GM12878 (cell line): ENCODE results near the gene STX8. TPM values are rescaled to one million over a fixed set of nuclear protein-coding genes. Genes with fewer than 3 reads are reported as not detected.

ENCODE experiments used
- ATAC-seq: fragments of 200-7000 bp; cut with Tn5 transposase; 3 replicates; pipeline ENCODE4 v1.9.1; 2020; ENCODE audit warnings: mild to moderate bottlenecking, moderate library complexity
- BruUV-seq: library from RNA; stranded (reverse); fragments of 400-500 nt; replicated peaks from 2 replicates; lab custom pipeline; 2021; lab: Mats Ljungman, UMichigan
- CTCF ChIA-PET: fragments of 300-600 bp; sonication (Branson Sonifier 250); formaldehyde crosslinking; extraction: SDS; loops from one replicate; lab custom pipeline; 2021; ENCODE audit warnings: inconsistent platforms; lab: Yijun Ruan, JAX
- POLR2A ChIA-PET: fragments of 350-600 bp; formaldehyde crosslinking; extraction: SDS; loops from one replicate; lab custom pipeline; 2021; ENCODE audit warnings: inconsistent platforms; lab: Charles Lee
- RAD21 ChIA-PET: fragments of 300-600 bp; sonication (Branson Sonifier 250); formaldehyde crosslinking; loops from one replicate; lab custom pipeline; 2023; ENCODE audit warnings: antibody characterized with exemption; ENCODE audit not compliant: unreplicated experiment; lab: Charles Lee
- SMC1A ChIA-PET: fragments of 300-600 bp; sonication (Branson Sonifier 250); formaldehyde crosslinking; loops from one replicate; lab custom pipeline; 2023; ENCODE audit not compliant: unreplicated experiment, uncharacterized antibody; lab: Charles Lee
- DNase-seq: peaks from one replicate; pipeline ENCODE4 v3.0.0-alpha.2; 2011; ENCODE audit warnings: low read depth, low spot score
- FAIRE-seq: peaks from 3 replicates; lab custom pipeline; 2011; peaks lifted over from hg19 to GRCh38; lab: Jason Lieb, UNC
- H2AFZ ChIP-seq: 2 replicates; pipeline ENCODE4 v1.6.0; 2011; ENCODE audit warnings: low read depth, low read length, control low read depth; ENCODE audit not compliant: control insufficient read depth
- H3K27ac ChIP-seq: 2 replicates; pipeline ENCODE4 v1.5.1; 2011; ENCODE audit warnings: control low read depth; ENCODE audit not compliant: control insufficient read depth, insufficient read depth
- H3K27me3 ChIP-seq, 2 experiments: replicated peaks in 1 of 2; 2 replicates each; pipeline versions ENCODE4 v1.6.0 to v1.6.1; 2011; ENCODE audit warnings: low read length in 1 of 2; ENCODE audit not compliant: control insufficient read depth in 2 of 2, insufficient read depth in 2 of 2
- H3K36me3 ChIP-seq, 2 experiments: 2 replicates each; pipeline ENCODE4 v1.5.1; 2011; ENCODE audit warnings: low read length in 1 of 2; ENCODE audit not compliant: control insufficient read depth in 2 of 2, insufficient read depth in 2 of 2
- H3K4me1 ChIP-seq: 2 replicates; pipeline ENCODE4 v1.6.1; 2011; ENCODE audit warnings: mild to moderate bottlenecking, low read length, moderate library complexity, mixed read lengths; ENCODE audit not compliant: control insufficient read depth, insufficient read depth
- H3K4me2 ChIP-seq: 2 replicates; pipeline ENCODE4 v1.6.0; 2011; ENCODE audit warnings: control low read depth; ENCODE audit not compliant: control insufficient read depth, insufficient read depth
- H3K4me3 ChIP-seq: fragments of 200-600 bp; sonication (generic); 2 replicates; pipeline ENCODE4 v1.5.1; 2016
- H3K79me2 ChIP-seq: 2 replicates; pipeline ENCODE4 v1.6.0; 2011; ENCODE audit warnings: low read length; ENCODE audit not compliant: control insufficient read depth, insufficient read depth
- H3K9ac ChIP-seq: 2 replicates; pipeline ENCODE4 v1.8.0; 2011; ENCODE audit warnings: low read length, control low read depth, mixed read lengths; ENCODE audit not compliant: control insufficient read depth, insufficient read depth
- H3K9me3 ChIP-seq: replicated peaks from 3 replicates; pipeline ENCODE4 v1.5.1; 2011; ENCODE audit warnings: mild to moderate bottlenecking, low read length; ENCODE audit not compliant: control insufficient read depth, insufficient read depth
- H4K20me1 ChIP-seq: 2 replicates; pipeline ENCODE4 v1.6.0; 2011; ENCODE audit not compliant: control insufficient read depth, insufficient read depth
- BHLHE40 ChIP-seq, 2 experiments: fragments of 450-650 bp in 1 of 2; IDR thresholded peaks; 2 replicates each; pipeline ENCODE4 v1.6.1; 2011 to 2017; ENCODE audit warnings: low read depth in 2 of 2, borderline replicate concordance in 1 of 2, improper control_type of control experiment in 1 of 2, low read length in 1 of 2, mild to moderate bottlenecking in 1 of 2
- GATAD2B ChIP-seq: fragments of 450-650 bp; conservative IDR thresholded peaks from 2 replicates; pipeline ENCODE4 v1.6.1; 2017; ENCODE audit warnings: low read depth, mild to moderate bottlenecking, moderate library complexity
- POU2F2 ChIP-seq: IDR thresholded peaks from 3 replicates; pipeline ENCODE4 v1.6.1; 2011; ENCODE audit warnings: low read depth, mild to moderate bottlenecking, low read length, borderline replicate concordance
- RAD21 ChIP-seq: IDR thresholded peaks from 2 replicates; pipeline ENCODE4 v1.6.1; 2011; ENCODE audit warnings: mild to moderate bottlenecking, low read depth, low read length, moderate library complexity; ENCODE audit not compliant: insufficient read depth
- RUNX3 ChIP-seq: IDR thresholded peaks from 2 replicates; pipeline ENCODE4 v1.6.1; 2012; ENCODE audit warnings: low read length, inconsistent platforms
- SMC3 ChIP-seq: IDR thresholded peaks from 2 replicates; pipeline ENCODE4 v1.6.1; 2011; ENCODE audit warnings: low read length, improper control_type of control experiment, borderline replicate concordance
- SPI1 ChIP-seq: IDR thresholded peaks from 2 replicates; pipeline ENCODE4 v1.6.1; 2011; ENCODE audit warnings: low read depth, mild to moderate bottlenecking, low read length, moderate library complexity, borderline replicate concordance; ENCODE audit not compliant: insufficient read depth
- STAT3 ChIP-seq: IDR thresholded peaks from 2 replicates; pipeline ENCODE4 v1.6.1; 2011; ENCODE audit warnings: low read depth, low read length, improper control_type of control experiment
- SUPT20H ChIP-seq: IDR thresholded peaks from 2 replicates; pipeline ENCODE4 v1.6.1; 2011; ENCODE audit warnings: low read depth, mild to moderate bottlenecking, low read length, moderate library complexity, borderline replicate concordance; ENCODE audit not compliant: control insufficient read depth
- ZSCAN29 ChIP-seq: fragments of 450-650 bp; IDR thresholded peaks from 2 replicates; pipeline ENCODE4 v1.6.1; 2017; ENCODE audit warnings: mild to moderate bottlenecking, moderate library complexity
- ZZZ3 ChIP-seq: IDR thresholded peaks from 2 replicates; pipeline ENCODE4 v1.6.1; 2011; ENCODE audit warnings: low read depth; ENCODE audit not compliant: control insufficient read depth, insufficient read length
- WGBS: methylation state at CpG from one replicate; pipeline ENCODE4 v1.1.6; 2016; ENCODE audit warnings: low lambda C conversion rate; ENCODE audit not compliant: insufficient replicate concordance, insufficient coverage; ENCODE audit errors: missing lambda C conversion rate; 5-methylcytosine and 5-hydroxymethylcytosine counted together
- in situ Hi-C: fragments of 300-500 bp; cut with MboI; formaldehyde crosslinking; loops from 9 replicates; pipeline ENCODE4 v1.14.3; 2018; ENCODE audit warnings: mixed read lengths
- intact Hi-C: fragments of 100-400 bp; cut with micrococcal nuclease; formaldehyde crosslinking; loops from one replicate; pipeline ENCODE4 v1.14.2; 2022; ENCODE audit not compliant: unreplicated experiment
- polyA plus RNA-seq, 11 experiments: library from polyadenylated mRNA; depleted of rRNA in 4 of 11; unstranded in 6 of 11; stranded (reverse) in 5 of 11; fragments of >200 nt; fragmentation: Nextera tagmentation in 4 of 11; fragmentation: Illumina TruSeq in 1 of 11; extraction: Ambion mirVana in 4 of 11; extraction: Trizol in 1 of 11; gene quantifications; 1 replicate in 1 of 11; 2 replicates in 10 of 11; pipeline versions ENCODE4 v1.2.1 to v1.2.3, GENCODE V29; 2011 to 2016; ENCODE audit warnings: inconsistent platforms in 2 of 11, missing spikeins in 2 of 11, low read depth in 1 of 11
- total RNA-seq, 4 experiments: library from RNA; depleted of rRNA in 3 of 4; stranded (reverse); fragments of >200 nt in 3 of 4; fragmentation: Illumina TruSeq in 1 of 4; extraction: Trizol in 1 of 4; gene quantifications; 2 replicates each; pipeline versions ENCODE4 v1.2.1 to v1.2.3, GENCODE V29; 2013 to 2021
- TF ChIP-seq, protein P1 (sequence below), 3 experiments: IDR thresholded peaks in 2 of 3; conservative IDR thresholded peaks in 1 of 3; 2 replicates each; pipeline ENCODE4 v1.5.1; 2011; ENCODE audit warnings: low read depth in 3 of 3, low read length in 3 of 3, mild to moderate bottlenecking in 3 of 3, control low read depth in 2 of 3, moderate library complexity in 2 of 3, inconsistent platforms in 1 of 3, mixed read lengths in 1 of 3; ENCODE audit not compliant: control insufficient read depth in 2 of 3, insufficient read depth in 1 of 3; ENCODE audit errors: extremely low read depth in 1 of 3
- TF ChIP-seq, protein P2 (sequence below): IDR thresholded peaks from 2 replicates; pipeline ENCODE4 v1.6.1; 2011; ENCODE audit warnings: mild to moderate bottlenecking, low read depth, low read length, moderate library complexity; ENCODE audit not compliant: insufficient replicate concordance

STX8 gene
- total and polyA plus RNA-seq, 10 of the 15 experiments (the other 5 are each of a cell fraction or from before 2014, with no cell fraction given) = 47.9 to 151 (median 72.9) TPM

DNA sequence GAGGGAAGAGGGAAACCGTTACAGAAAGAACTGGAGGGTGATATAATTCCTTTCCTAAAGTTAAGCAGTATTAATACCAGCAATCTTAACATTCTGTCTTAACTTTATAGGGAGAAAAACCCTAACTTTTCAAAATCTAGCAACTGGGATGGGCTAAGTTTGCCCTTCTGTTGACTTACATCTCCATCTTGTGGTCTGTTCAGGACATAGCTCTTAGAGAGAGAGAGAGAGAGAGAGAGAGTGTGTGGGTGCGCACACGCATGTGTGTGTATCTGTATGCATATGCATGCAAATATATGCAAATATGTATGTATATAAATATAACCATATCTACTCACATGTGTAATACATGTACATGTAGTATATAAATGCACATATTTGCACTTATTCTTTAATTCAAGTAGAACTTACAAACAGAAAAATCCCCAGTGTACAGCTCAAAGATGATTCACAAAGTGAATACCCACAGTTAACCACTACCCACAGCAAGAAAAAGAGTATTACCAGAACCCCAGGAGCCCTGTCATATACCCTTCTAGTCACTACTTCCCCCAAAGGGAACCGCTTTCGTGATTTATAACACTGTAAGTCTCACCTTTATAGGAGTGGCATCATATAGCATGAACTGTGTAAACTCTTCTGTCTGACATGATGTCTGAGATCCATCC, 46.5 kb downstream of the STX8 start:
- no peak for DNase-seq
- POLR2A ChIA-PET = no interaction called here
- Histone ChIP-seq H3K9me3 (no peaks in the 10 kb centered on the region), H4K20me1 (no peaks in the 10 kb centered on the region), H3K9ac (no peak overlapping the region), H3K36me3 (no peaks in the 10 kb centered on the region), H2AFZ (no peak overlapping the region)
- ATAC-seq = peak; percentile 89
- CTCF ChIA-PET = interaction anchor here (0.6 to 1.2 kb wide), 10 partner anchors 26 to 1192 kb away, joined by 3 to 5 read pairs (median 3); no protein-coding TSS in a partner anchor
- no TSS peak for BruUV-seq
- TF ChIP-seq STAT3 (no peak), BHLHE40 (IDR thresholded peaks at IDR 0.05; ENCODE audit: borderline replicate concordance in 1 of 2, low read depth in 2 of 2, low read length in 1 of 2) (peak; percentile 28 to 51; a peak in 1 of 4 replicates), SUPT20H (no peak), ZSCAN29 (no peak), POU2F2 (peak; percentile 98), GATAD2B (no peak), ZZZ3 (peak; percentile 41), SMC3 (peak; percentile 59; the same call in 1 of the 2 replicates), SPI1 (no peak), RUNX3 (peak; percentile 49), RAD21 (peak; percentile 76)
- TF ChIP-seq, protein P1, sequence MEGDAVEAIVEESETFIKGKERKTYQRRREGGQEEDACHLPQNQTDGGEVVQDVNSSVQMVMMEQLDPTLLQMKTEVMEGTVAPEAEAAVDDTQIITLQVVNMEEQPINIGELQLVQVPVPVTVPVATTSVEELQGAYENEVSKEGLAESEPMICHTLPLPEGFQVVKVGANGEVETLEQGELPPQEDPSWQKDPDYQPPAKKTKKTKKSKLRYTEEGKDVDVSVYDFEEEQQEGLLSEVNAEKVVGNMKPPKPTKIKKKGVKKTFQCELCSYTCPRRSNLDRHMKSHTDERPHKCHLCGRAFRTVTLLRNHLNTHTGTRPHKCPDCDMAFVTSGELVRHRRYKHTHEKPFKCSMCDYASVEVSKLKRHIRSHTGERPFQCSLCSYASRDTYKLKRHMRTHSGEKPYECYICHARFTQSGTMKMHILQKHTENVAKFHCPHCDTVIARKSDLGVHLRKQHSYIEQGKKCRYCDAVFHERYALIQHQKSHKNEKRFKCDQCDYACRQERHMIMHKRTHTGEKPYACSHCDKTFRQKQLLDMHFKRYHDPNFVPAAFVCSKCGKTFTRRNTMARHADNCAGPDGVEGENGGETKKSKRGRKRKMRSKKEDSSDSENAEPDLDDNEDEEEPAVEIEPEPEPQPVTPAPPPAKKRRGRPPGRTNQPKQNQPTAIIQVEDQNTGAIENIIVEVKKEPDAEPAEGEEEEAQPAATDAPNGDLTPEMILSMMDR (IDR thresholded peaks at IDR 0.05 in 2 of 3, conservative IDR thresholded peaks at IDR 0.05 in 1 of 3; ENCODE audit: control insufficient read depth in 2 of 3, extremely low read depth in 1 of 3, insufficient read depth in 1 of 3, low read depth in 3 of 3, low read length in 3 of 3) = peak; percentile 44 to 69 (median 65); a peak in 5 of 6 replicates
- TF ChIP-seq, protein P2, sequence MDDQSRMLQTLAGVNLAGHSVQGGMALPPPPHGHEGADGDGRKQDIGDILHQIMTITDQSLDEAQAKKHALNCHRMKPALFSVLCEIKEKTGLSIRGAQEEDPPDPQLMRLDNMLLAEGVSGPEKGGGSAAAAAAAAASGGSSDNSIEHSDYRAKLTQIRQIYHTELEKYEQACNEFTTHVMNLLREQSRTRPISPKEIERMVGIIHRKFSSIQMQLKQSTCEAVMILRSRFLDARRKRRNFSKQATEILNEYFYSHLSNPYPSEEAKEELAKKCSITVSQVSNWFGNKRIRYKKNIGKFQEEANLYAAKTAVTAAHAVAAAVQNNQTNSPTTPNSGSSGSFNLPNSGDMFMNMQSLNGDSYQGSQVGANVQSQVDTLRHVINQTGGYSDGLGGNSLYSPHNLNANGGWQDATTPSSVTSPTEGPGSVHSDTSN = no peak
- TF ChIP-seq, all 136 proteins: peak for 7
- FAIRE-seq = peak; percentile 35
- Histone ChIP-seq H3K4me3 (no peak overlapping the region), H3K4me2 (no peak overlapping the region), H3K27me3 (no peaks in the 10 kb centered on the region), H3K27ac (no peak overlapping the region), H3K79me2 (no peaks in the 10 kb centered on the region), H3K4me1 (no peaks in the 10 kb centered on the region)
- ChIA-PET RAD21 (interaction anchor here (0.8 to 1.0 kb wide), 2 partner anchors 8 to 531 kb away, joined by 3 to 7 read pairs; no protein-coding TSS in a partner anchor), SMC1A (interaction anchor here (0.5 to 0.9 kb wide), 3 partner anchors 96 to 503 kb away, joined by 3 to 5 read pairs (median 3); no protein-coding TSS in a partner anchor)
- in situ Hi-C loops = no loop called here
- 38% methylated on average over 4 of the region's 5 CpGs for whole genome bisulfite sequencing
- intact Hi-C loops = no loop called here
